ENCODE data around the gene KHDRBS2. TPM values are rescaled to one million over a fixed set of nuclear protein-coding genes. Genes with fewer than 3 reads are reported as not detected.
A peak's percentile ranks its signal among the peaks of the same experiment; 100 is the strongest.

KHDRBS2 gene
- total RNA-seq, 1 experiment from 2014 or later: 2.7 TPM

- no peak overlapping the region for H2BK5ac ChIP-seq (ENCODE audit: insufficient read length, low read length)
- no peaks in the 10 kb centered on the region for H3K27me3 ChIP-seq (ENCODE audit: insufficient read depth, low read length)
- peak overlapping the region in 1 of 3 experiments; percentile 76; a peak in 2 of 7 replicates for H3K27ac Mint-ChIP-seq
- no peak overlapping the region for H4K5ac ChIP-seq (ENCODE audit: insufficient read length, low read depth, low read length)
- H3K4me1 ChIP-seq (ENCODE audit: insufficient read depth, low read length): no peaks in the 10 kb centered on the region
- no peak overlapping the region for H3K4ac ChIP-seq (ENCODE audit: low read depth, low read length)
- H2BK120ac ChIP-seq (ENCODE audit: low read depth, low read length, poor library complexity, severe bottlenecking): no peak overlapping the region
- no peak overlapping the region for H2BK20ac ChIP-seq (ENCODE audit: low read depth, low read length, poor library complexity, severe bottlenecking)
- H4K20me1 ChIP-seq (ENCODE audit: control insufficient read depth, insufficient read depth, insufficient read length): no peaks in the 10 kb centered on the region
- no peak overlapping the region for H3K18ac ChIP-seq (ENCODE audit: insufficient read length, low read depth, low read length)
- no peak overlapping the region for H3K27ac ChIP-seq (ENCODE audit: insufficient read length, low read depth, low read length)
- H3K79me1 ChIP-seq (ENCODE audit: insufficient read depth, low read depth, low read length, poor library complexity, severe bottlenecking): no peaks in the 10 kb centered on the region
- H3K27me3 Mint-ChIP-seq (ENCODE audit: low read depth): no peaks in the 10 kb centered on the region
- H3K9me3 ChIP-seq (ENCODE audit: control insufficient read depth, low read depth, low read length): no peaks in the 10 kb centered on the region
- H3K9ac ChIP-seq (ENCODE audit: extremely low read depth, insufficient read length, low read length): no peak overlapping the region
- no peak overlapping the region for H3K56ac ChIP-seq (ENCODE audit: insufficient read length, low read depth, low read length)
- no peak overlapping the region for H3K23ac ChIP-seq (ENCODE audit: insufficient read length, low read depth, low read length)
- no peak for TF ChIP-seq CTCF (conservative IDR thresholded peaks at IDR 0.05)
- no peak overlapping the region for H2BK15ac ChIP-seq (ENCODE audit: low read depth, low read length)
- H3K36me3 Mint-ChIP-seq (ENCODE audit: insufficient read depth in 1 of 3, low read depth in 3 of 3): peaks cover 17 to 33% (median 25%) of the 10 kb centered on the region in 3 experiments
- peaks cover 25 to 29% of the 10 kb centered on the region in 2 experiments for H3K9me3 Mint-ChIP-seq
- H2AFZ ChIP-seq (ENCODE audit: low read length): no peak overlapping the region
- no peaks in the 10 kb centered on the region for H3K23me2 ChIP-seq (ENCODE audit: insufficient read length, low read depth, low read length, poor library complexity, severe bottlenecking)
- no peak overlapping the region for H3K4me3 Mint-ChIP-seq
- H2AK5ac ChIP-seq (ENCODE audit: insufficient read length, low read length): no peak overlapping the region
- no peak overlapping the region for H3T11ph ChIP-seq (ENCODE audit: low read length)
- no peak overlapping the region for H3K4me2 ChIP-seq (ENCODE audit: insufficient read depth, insufficient read length, low read length)
- no peak overlapping the region for H4K91ac ChIP-seq (ENCODE audit: insufficient read length, low read depth, low read length)
- H3K4me1 Mint-ChIP-seq: no peaks in the 10 kb centered on the region
- no peaks in the 10 kb centered on the region for H3K79me2 ChIP-seq (ENCODE audit: insufficient read depth, low read length)
- no peak overlapping the region for H2BK12ac ChIP-seq (ENCODE audit: insufficient read length, low read depth, low read length)
- no peak overlapping the region for H3K14ac ChIP-seq (ENCODE audit: insufficient read depth, low read length)
- H4K8ac ChIP-seq (replicated peaks; ENCODE audit: insufficient read length, low read depth, low read length): no peak overlapping the region
- DNase-seq: no peak
Measured at GRCh38 chr6:61953851-61954250, 332.2 kb downstream of the KHDRBS2 start.

All from H9 (cell line).